HEK293 (cell line): ENCODE results near the gene ABCG1.

Experiments used
- KLF9 ChIP-seq: fragments of 450-650 bp; formaldehyde crosslinking; IDR thresholded peaks from 2 replicates; pipeline ENCODE4 v1.5.1; 2016; ENCODE audit warnings: missing biosample characterization, missing genetic modification characterization, low read depth
- MEIS1 ChIP-seq: sonication (generic); formaldehyde crosslinking; IDR thresholded peaks from 2 replicates; pipeline ENCODE4 v1.8.1; 2022; ENCODE audit warnings: missing genetic modification reagents, mild to moderate bottlenecking, borderline replicate concordance
- OSR2 ChIP-seq: fragments of 450-650 bp; formaldehyde crosslinking; IDR thresholded peaks from 2 replicates; pipeline ENCODE4 v1.5.1; 2016; ENCODE audit warnings: missing biosample characterization, missing genetic modification characterization
- PATZ1 ChIP-seq: fragments of 450-650 bp; formaldehyde crosslinking; IDR thresholded peaks from 2 replicates; pipeline ENCODE4 v1.5.1; 2016; ENCODE audit warnings: missing biosample characterization, missing genetic modification characterization
- SCRT2 ChIP-seq: fragments of 450-650 bp; formaldehyde crosslinking; IDR thresholded peaks from 2 replicates; pipeline ENCODE4 v1.5.1; 2016; ENCODE audit warnings: missing biosample characterization, missing genetic modification characterization
- ZBTB26 ChIP-seq: fragments of 450-650 bp; formaldehyde crosslinking; optimal IDR thresholded peaks from 2 replicates; pipeline ENCODE3; 2016; ENCODE audit warnings: missing biosample characterization, mild to moderate bottlenecking, missing genetic modification characterization
- ZBTB7A ChIP-seq: fragments of 450-650 bp; formaldehyde crosslinking; IDR thresholded peaks from 2 replicates; pipeline ENCODE4 v1.5.1; 2016; ENCODE audit warnings: low read depth, missing biosample characterization, missing genetic modification characterization
- ZFP3 ChIP-seq: fragments of 450-650 bp; formaldehyde crosslinking; IDR thresholded peaks from 2 replicates; pipeline ENCODE4 v1.5.1; 2016; ENCODE audit warnings: low read depth, missing biosample characterization, missing genetic modification characterization
- ZNF114 ChIP-seq: fragments of 450-650 bp; formaldehyde crosslinking; IDR thresholded peaks from 2 replicates; pipeline ENCODE4 v1.5.0; 2017; ENCODE audit warnings: missing biosample characterization, missing genetic modification characterization
- ZNF138 ChIP-seq: fragments of 450-650 bp; formaldehyde crosslinking; IDR thresholded peaks from 2 replicates; pipeline ENCODE4 v1.5.1; 2016; ENCODE audit warnings: missing biosample characterization, missing genetic modification characterization, borderline replicate concordance
- ZNF146 ChIP-seq: fragments of 450-650 bp; formaldehyde crosslinking; IDR thresholded peaks from 2 replicates; pipeline ENCODE4 v1.5.1; 2016; ENCODE audit warnings: missing biosample characterization, missing genetic modification characterization
- ZNF2 ChIP-seq: fragments of 450-650 bp; formaldehyde crosslinking; IDR thresholded peaks from 2 replicates; pipeline ENCODE4 v1.5.1; 2016; ENCODE audit warnings: missing biosample characterization, missing genetic modification characterization
- ZNF221 ChIP-seq: fragments of 450-650 bp; formaldehyde crosslinking; IDR thresholded peaks from 2 replicates; pipeline ENCODE4 v1.5.1; 2017; ENCODE audit warnings: missing biosample characterization, missing genetic modification characterization, borderline replicate concordance
- ZNF335 ChIP-seq: fragments of 450-650 bp; formaldehyde crosslinking; conservative IDR thresholded peaks from 2 replicates; pipeline ENCODE4 v1.5.1; 2016; ENCODE audit warnings: missing biosample characterization, missing genetic modification characterization
- ZNF366 ChIP-seq: fragments of 450-650 bp; formaldehyde crosslinking; conservative IDR thresholded peaks from 2 replicates; pipeline ENCODE4 v1.5.1; 2016; ENCODE audit warnings: missing biosample characterization, missing genetic modification characterization
- ZNF426 ChIP-seq: fragments of 450-650 bp; formaldehyde crosslinking; IDR thresholded peaks from 2 replicates; pipeline ENCODE4 v1.5.1; 2017; ENCODE audit warnings: missing biosample characterization, missing genetic modification characterization, mild to moderate bottlenecking, inconsistent platforms, moderate library complexity
- ZNF473 ChIP-seq: fragments of 450-650 bp; formaldehyde crosslinking; IDR thresholded peaks from 2 replicates; pipeline ENCODE4 v1.5.1; 2017; ENCODE audit warnings: missing biosample characterization, missing genetic modification characterization
- ZNF501 ChIP-seq: fragments of 450-650 bp; formaldehyde crosslinking; IDR thresholded peaks from 2 replicates; pipeline ENCODE4 v1.5.1; 2016; ENCODE audit warnings: missing biosample characterization, missing genetic modification characterization
- ZNF558 ChIP-seq: fragments of 450-650 bp; formaldehyde crosslinking; IDR thresholded peaks from 2 replicates; pipeline ENCODE4 v1.5.1; 2016; ENCODE audit warnings: missing biosample characterization, missing genetic modification characterization
- ZNF580 ChIP-seq: fragments of 450-650 bp; formaldehyde crosslinking; IDR thresholded peaks from 2 replicates; pipeline ENCODE4 v1.5.1; 2016; ENCODE audit warnings: missing biosample characterization, missing genetic modification characterization
- ZNF585B ChIP-seq: fragments of 450-650 bp; formaldehyde crosslinking; IDR thresholded peaks from 2 replicates; pipeline ENCODE4 v1.5.1; 2016; ENCODE audit warnings: missing biosample characterization, missing genetic modification characterization
- ZNF596 ChIP-seq: fragments of 450-650 bp; IDR thresholded peaks from 2 replicates; pipeline ENCODE4 v1.5.0; 2018; ENCODE audit warnings: missing biosample characterization, mild to moderate bottlenecking, missing genetic modification characterization, moderate library complexity
- ZNF624 ChIP-seq: fragments of 450-650 bp; formaldehyde crosslinking; IDR thresholded peaks from 2 replicates; pipeline ENCODE4 v1.5.1; 2017; ENCODE audit warnings: missing biosample characterization, missing genetic modification characterization
- ZNF626 ChIP-seq: fragments of 450-650 bp; sonication (Bioruptor Pico); formaldehyde crosslinking; IDR thresholded peaks from 2 replicates; pipeline ENCODE4 v1.5.1; 2018; ENCODE audit warnings: missing biosample characterization, missing genetic modification characterization, inconsistent platforms
- ZNF654 ChIP-seq: fragments of 450-650 bp; formaldehyde crosslinking; IDR thresholded peaks from 2 replicates; pipeline ENCODE4 v1.5.1; 2016; ENCODE audit warnings: low read depth, missing biosample characterization, missing genetic modification characterization
- ZNF677 ChIP-seq: fragments of 450-650 bp; IDR thresholded peaks from 2 replicates; pipeline ENCODE4 v1.5.0; 2018; ENCODE audit warnings: missing biosample characterization, mild to moderate bottlenecking, missing genetic modification characterization, moderate library complexity
- ZNF701 ChIP-seq: fragments of 450-650 bp; formaldehyde crosslinking; IDR thresholded peaks from 2 replicates; pipeline ENCODE4 v1.5.1; 2016; ENCODE audit warnings: missing biosample characterization, missing genetic modification characterization
- ZNF837 ChIP-seq: fragments of 450-650 bp; formaldehyde crosslinking; IDR thresholded peaks from 2 replicates; pipeline ENCODE4 v1.5.1; 2016; ENCODE audit warnings: missing biosample characterization, missing genetic modification characterization
- ZNF843 ChIP-seq: fragments of 450-650 bp; formaldehyde crosslinking; IDR thresholded peaks from 2 replicates; pipeline ENCODE4 v1.5.1; 2016; ENCODE audit warnings: missing biosample characterization, missing genetic modification characterization
- ZSCAN23 ChIP-seq: fragments of 450-650 bp; formaldehyde crosslinking; IDR thresholded peaks from 2 replicates; pipeline ENCODE4 v1.5.1; 2016; ENCODE audit warnings: missing biosample characterization, missing genetic modification characterization
- TF ChIP-seq, protein P1 (sequence below): fragments of 450-650 bp; formaldehyde crosslinking; IDR thresholded peaks from 2 replicates; pipeline ENCODE4 v1.5.1; 2016; ENCODE audit warnings: missing biosample characterization, missing genetic modification characterization
- TF ChIP-seq, protein P2 (sequence below): fragments of 450-650 bp; formaldehyde crosslinking; IDR thresholded peaks from 2 replicates; pipeline ENCODE4 v1.5.1; 2016; ENCODE audit warnings: missing biosample characterization, missing genetic modification characterization

ABCG1 gene

GRCh38 chr21:42219606-42220137, 732 bp downstream of the ABCG1 start (continued):
- no peak for TF ChIP-seq ZNF426
- 0 out of 2 replicates have a peak, but pooled peaks have one; percentile 5 for TF ChIP-seq ZNF677 (tag by site-specific recombination)
- peak; percentile 39 for TF ChIP-seq ZNF366 (tag by site-specific recombination)
- no peak for TF ChIP-seq ZNF146 (tag by site-specific recombination)
- TF ChIP-seq ZFP3 (tag by site-specific recombination): no peak
- TF ChIP-seq SCRT2 (tag by site-specific recombination): no peak
- no peak for TF ChIP-seq ZNF596 (tag by site-specific recombination)
- no peak for TF ChIP-seq ZNF626
- TF ChIP-seq ZBTB26: peak; percentile 82
- TF ChIP-seq ZNF2 (tag by site-specific recombination): no peak
- TF ChIP-seq ZNF624 (tag by site-specific recombination): no peak
- TF ChIP-seq ZNF335 (tag by site-specific recombination): peak; percentile 99
- no peak for TF ChIP-seq ZNF585B (tag by site-specific recombination)
- no peak for TF ChIP-seq ZNF221 (tag by site-specific recombination)
- TF ChIP-seq OSR2 (tag by site-specific recombination): no peak
- no peak for TF ChIP-seq ZNF558 (tag by site-specific recombination)
- TF ChIP-seq KLF9 (tag by site-specific recombination): no peak
- TF ChIP-seq ZSCAN23 (tag by site-specific recombination): no peak
- TF ChIP-seq ZNF701 (tag by site-specific recombination): no peak
- 0 out of 2 replicates have a peak, but pooled peaks have one; percentile 58 for TF ChIP-seq ZBTB7A (tag by site-specific recombination)
- TF ChIP-seq, protein P1, sequence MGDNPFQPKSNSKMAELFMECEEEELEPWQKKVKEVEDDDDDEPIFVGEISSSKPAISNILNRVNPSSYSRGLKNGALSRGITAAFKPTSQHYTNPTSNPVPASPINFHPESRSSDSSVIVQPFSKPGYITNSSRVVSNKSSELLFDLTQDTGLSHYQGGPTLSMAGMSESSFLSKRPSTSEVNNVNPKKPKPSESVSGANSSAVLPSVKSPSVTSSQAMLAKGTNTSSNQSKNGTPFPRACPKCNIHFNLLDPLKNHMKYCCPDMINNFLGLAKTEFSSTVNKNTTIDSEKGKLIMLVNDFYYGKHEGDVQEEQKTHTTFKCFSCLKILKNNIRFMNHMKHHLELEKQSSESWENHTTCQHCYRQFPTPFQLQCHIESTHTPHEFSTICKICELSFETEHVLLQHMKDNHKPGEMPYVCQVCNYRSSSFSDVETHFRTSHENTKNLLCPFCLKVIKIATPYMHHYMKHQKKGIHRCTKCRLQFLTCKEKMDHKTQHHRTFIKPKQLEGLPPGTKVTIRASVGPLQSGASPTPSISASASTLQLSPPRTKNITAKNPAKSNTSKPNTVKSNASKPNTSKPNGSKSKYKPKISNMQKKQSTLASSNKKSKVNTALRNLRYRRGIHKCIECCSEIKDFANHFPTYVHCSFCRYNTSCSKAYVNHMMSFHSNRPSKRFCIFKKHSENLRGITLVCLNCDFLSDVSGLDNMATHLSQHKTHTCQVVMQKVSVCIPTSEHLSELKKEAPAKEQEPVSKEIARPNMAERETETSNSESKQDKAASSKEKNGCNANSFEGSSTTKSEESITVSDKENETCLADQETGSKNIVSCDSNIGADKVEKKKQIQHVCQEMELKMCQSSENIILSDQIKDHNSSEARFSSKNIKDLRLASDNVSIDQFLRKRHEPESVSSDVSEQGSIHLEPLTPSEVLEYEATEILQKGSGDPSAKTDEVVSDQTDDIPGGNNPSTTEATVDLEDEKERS (tag by site-specific recombination): no peak
- TF ChIP-seq ZNF843 (tag by site-specific recombination): no peak
- no peak for TF ChIP-seq ZNF473 (tag by site-specific recombination)
- no peak for TF ChIP-seq ZNF580 (tag by site-specific recombination)
- no peak for TF ChIP-seq ZNF837 (tag by site-specific recombination)
- TF ChIP-seq PATZ1 (tag by site-specific recombination): peak; percentile 41
- no peak for TF ChIP-seq MEIS1
- TF ChIP-seq ZNF114: no peak
- no peak for TF ChIP-seq ZNF654 (tag by site-specific recombination)
- TF ChIP-seq ZNF501: no peak
- no peak for TF ChIP-seq ZNF138 (tag by site-specific recombination)
- TF ChIP-seq, protein P2, sequence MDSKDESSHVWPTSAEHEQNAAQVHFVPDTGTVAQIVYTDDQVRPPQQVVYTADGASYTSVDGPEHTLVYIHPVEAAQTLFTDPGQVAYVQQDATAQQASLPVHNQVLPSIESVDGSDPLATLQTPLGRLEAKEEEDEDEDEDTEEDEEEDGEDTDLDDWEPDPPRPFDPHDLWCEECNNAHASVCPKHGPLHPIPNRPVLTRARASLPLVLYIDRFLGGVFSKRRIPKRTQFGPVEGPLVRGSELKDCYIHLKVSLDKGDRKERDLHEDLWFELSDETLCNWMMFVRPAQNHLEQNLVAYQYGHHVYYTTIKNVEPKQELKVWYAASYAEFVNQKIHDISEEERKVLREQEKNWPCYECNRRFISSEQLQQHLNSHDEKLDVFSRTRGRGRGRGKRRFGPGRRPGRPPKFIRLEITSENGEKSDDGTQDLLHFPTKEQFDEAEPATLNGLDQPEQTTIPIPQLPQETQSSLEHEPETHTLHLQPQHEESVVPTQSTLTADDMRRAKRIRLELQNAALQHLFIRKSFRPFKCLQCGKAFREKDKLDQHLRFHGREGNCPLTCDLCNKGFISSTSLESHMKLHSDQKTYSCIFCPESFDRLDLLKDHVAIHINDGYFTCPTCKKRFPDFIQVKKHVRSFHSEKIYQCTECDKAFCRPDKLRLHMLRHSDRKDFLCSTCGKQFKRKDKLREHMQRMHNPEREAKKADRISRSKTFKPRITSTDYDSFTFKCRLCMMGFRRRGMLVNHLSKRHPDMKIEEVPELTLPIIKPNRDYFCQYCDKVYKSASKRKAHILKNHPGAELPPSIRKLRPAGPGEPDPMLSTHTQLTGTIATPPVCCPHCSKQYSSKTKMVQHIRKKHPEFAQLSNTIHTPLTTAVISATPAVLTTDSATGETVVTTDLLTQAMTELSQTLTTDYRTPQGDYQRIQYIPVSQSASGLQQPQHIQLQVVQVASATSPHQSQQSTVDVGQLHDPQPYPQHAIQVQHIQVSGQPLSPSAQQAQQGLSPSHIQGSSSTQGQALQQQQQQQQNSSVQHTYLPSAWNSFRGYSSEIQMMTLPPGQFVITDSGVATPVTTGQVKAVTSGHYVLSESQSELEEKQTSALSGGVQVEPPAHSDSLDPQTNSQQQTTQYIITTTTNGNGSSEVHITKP (tag by site-specific recombination): no peak
